Mesothelial cell of epicardium (in vitro differentiated cells): ENCODE data around the gene CLUH. TPM values are rescaled to one million over a fixed set of nuclear protein-coding genes. Genes with fewer than 3 reads are reported as not detected.

ENCODE experiments used
- DNase-seq, 2 experiments: peaks; one replicate each; pipeline ENCODE4 v3.0.0; 2021; ENCODE audit warnings: low spot score in 2 of 2; ENCODE audit not compliant: unreplicated experiment in 2 of 2
- H3K27ac Mint-ChIP-seq: 2 replicates; pipeline ENCODE4 v1.8.0; 2021; ENCODE audit warnings: mixed read lengths
- H3K27me3 Mint-ChIP-seq: 2 replicates; pipeline ENCODE4 v1.8.0; 2021; ENCODE audit warnings: low read depth, mixed read lengths
- H3K36me3 Mint-ChIP-seq: 2 replicates; pipeline ENCODE4 v1.8.0; 2021; ENCODE audit warnings: mixed read lengths
- H3K4me1 Mint-ChIP-seq: 2 replicates; pipeline ENCODE4 v1.8.0; 2021; ENCODE audit warnings: mixed read lengths
- H3K4me3 Mint-ChIP-seq: 2 replicates; pipeline ENCODE4 v1.8.0; 2021; ENCODE audit warnings: mild to moderate bottlenecking, moderate library complexity, mixed read lengths
- H3K9me3 Mint-ChIP-seq: 2 replicates; pipeline ENCODE4 v1.8.0; 2021; ENCODE audit warnings: mixed read lengths
- total RNA-seq: library from RNA; stranded (reverse); gene quantifications from 3 replicates; pipeline ENCODE4 v1.2.1, GENCODE V29; 2021
- TF ChIP-seq, protein P1 (sequence below): fragments of 200-600 bp; sonication (generic); IDR thresholded peaks from one replicate; pipeline ENCODE4 v1.5.0; 2021; ENCODE audit warnings: antibody characterized with exemption; ENCODE audit not compliant: unreplicated experiment

Gene CLUH
- total RNA-seq, 1 donor from 2014 or later: 46.9 TPM

DNA sequence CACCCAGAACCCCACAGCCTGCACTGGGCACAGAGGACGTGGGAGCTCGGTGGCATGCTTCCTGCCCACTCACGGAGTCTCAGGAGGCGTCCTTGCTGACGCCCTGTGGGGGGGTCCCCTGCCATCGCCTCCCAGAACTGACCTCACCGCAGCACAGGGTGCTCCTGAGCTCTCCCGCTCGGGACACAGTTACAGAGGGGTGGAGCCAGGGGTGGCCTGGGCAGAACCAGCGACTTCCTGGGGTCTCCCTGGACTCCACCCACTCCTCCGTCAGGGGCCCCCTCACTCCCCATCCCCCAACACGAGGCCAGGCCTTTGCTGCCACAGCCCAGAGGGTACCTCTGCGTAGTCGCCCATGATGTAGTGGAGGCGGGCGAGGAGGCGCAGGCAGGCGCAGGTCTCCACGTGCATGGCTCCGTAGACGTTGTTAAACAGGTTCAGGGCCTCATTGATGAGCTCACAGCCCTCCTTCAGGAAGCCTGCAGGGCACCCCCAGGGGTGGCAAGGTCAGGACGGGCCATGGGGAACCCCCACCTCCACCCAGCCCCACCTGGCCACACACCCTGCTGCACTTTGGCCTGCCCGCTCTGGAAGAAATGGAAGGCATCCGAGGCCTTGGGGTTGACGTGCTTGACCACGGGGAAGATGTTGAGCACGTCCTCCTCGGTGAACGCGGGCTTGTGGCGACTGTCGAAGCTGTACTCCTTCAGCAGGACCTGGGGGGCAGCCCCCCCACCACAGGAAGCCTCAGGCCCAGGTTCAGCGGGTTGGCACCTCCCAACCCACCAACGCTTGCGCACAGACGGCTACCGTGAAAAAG, 17.8 kb downstream of the CLUH start:
- no peak for DNase-seq
- Mint-ChIP-seq H3K27ac (no peak overlapping the region), H3K36me3 (peaks cover 6% of the 10 kb centered on the region), H3K27me3 (no peaks in the 10 kb centered on the region), H3K4me1 (peaks cover 6% of the 10 kb centered on the region), H3K9me3 (no peaks in the 10 kb centered on the region), H3K4me3 (no peak overlapping the region)
- TF ChIP-seq, protein P1, sequence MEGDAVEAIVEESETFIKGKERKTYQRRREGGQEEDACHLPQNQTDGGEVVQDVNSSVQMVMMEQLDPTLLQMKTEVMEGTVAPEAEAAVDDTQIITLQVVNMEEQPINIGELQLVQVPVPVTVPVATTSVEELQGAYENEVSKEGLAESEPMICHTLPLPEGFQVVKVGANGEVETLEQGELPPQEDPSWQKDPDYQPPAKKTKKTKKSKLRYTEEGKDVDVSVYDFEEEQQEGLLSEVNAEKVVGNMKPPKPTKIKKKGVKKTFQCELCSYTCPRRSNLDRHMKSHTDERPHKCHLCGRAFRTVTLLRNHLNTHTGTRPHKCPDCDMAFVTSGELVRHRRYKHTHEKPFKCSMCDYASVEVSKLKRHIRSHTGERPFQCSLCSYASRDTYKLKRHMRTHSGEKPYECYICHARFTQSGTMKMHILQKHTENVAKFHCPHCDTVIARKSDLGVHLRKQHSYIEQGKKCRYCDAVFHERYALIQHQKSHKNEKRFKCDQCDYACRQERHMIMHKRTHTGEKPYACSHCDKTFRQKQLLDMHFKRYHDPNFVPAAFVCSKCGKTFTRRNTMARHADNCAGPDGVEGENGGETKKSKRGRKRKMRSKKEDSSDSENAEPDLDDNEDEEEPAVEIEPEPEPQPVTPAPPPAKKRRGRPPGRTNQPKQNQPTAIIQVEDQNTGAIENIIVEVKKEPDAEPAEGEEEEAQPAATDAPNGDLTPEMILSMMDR: no peak

DNA sequence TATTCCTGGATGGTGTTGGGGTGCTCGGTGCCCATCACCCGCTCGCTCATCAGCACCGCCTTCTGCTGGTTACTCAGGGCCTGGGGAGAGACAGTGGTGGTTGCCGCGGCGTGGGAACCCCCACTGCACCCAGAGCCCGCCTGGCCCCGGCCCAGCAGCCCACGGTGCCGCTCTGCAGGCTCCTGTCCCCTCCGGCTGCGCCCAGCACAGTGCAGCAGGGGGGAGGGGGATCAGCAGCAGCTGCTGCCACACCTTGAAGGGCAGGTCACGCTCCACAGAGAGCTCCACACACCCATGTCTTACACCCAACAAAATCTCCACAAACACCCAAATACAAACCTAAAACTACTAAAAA, 18.8 kb downstream of the CLUH start:
- DNase-seq: no peak
- H3K9me3 Mint-ChIP-seq: no peaks in the 10 kb centered on the region

DNA sequence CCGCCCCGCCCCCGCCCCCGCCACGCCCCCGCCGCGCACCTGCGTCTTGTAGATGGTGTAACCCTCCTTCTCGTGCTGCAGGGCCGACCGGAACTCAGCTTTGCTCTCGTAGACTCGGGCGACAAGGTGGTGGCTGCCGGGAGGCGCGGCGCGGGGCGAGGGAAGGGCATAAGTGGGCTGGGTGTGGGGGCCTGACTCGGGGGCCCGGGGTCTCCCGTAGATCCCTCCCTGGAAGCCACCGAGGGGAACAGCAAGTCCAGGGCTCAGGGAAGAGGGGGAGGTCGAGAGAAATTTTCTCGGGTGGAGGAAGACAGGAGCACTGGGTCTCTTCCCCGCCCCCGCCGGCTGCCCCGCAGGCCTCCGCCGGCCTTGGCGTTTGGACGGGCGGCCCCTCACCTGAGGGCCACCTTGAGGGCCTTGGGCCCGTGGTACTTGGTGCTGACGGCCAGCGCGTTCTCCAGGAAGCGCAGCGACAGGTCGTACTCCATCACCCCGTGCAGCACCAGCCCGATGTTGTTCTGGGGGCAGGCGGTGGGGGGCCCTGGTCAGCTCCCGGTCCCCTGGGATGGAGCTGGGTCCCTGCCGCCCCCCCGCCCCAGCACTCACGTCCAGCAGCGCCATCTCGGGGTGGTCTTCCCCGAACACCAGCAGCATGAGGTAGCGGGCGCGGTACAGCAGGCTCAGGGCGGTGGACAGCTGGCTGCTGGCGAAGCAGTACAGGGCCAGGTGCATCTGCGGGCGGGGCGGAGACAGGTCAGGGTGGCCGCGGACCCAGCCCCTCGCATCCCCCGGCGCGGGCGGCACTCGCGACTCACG, 19.4 kb downstream of the CLUH start:
- H3K36me3 Mint-ChIP-seq: peaks cover 6% of the 10 kb centered on the region
- no peaks in the 10 kb centered on the region for H3K27me3 Mint-ChIP-seq
- H3K9me3 Mint-ChIP-seq: no peaks in the 10 kb centered on the region
- DNase-seq: no peak
- no peak overlapping the region for H3K27ac Mint-ChIP-seq
- TF ChIP-seq, protein P1: no peak
- peaks cover 6% of the 10 kb centered on the region for H3K4me1 Mint-ChIP-seq
- H3K4me3 Mint-ChIP-seq: no peak overlapping the region

More for the DNA sequence above, 18.8 kb downstream of the CLUH start:
- Mint-ChIP-seq H3K4me1 (peaks cover 6% of the 10 kb centered on the region), H3K27me3 (no peaks in the 10 kb centered on the region), H3K36me3 (peaks cover 6% of the 10 kb centered on the region), H3K27ac (no peak overlapping the region), H3K4me3 (no peak overlapping the region)
- TF ChIP-seq, protein P1: no peak

DNA sequence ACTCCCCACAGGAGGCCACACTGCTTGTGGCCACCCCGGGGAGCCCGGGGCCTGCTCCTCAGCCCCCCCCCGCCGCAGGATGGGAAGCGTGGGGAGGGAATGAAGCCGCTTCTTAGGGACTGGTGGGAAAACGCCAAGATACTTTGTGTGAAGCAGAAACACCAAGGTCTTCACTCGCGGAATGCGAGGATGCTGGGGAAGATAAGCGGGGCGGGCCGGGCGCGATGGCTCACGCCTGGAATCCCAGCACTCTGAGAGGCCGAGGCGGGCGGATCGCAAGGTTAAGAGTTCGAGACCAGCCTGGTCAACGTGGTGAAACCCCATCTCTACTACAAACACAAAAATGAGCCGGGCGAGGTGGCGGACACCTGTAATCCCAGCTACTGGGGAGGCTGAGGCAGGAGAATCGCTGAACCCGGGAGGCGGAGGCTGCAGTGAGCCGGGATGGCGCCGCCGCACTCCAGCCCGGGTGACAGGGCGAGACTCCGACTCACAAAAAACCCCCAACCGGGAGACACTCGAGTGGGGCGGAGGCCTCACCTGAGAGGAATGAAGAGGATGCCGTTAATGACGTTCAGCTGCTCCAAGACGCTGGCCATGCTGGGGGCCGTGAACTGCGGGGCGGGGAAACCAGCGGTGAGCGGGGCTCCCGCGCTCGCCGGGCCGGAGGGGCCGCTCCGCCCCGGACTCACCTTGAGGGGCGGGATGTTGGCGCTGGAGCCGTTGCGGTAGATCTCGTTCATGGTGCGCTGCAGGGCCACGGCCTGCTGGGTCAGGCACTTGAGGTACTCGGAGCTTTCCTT, 20.3 kb downstream of the CLUH start:
- Mint-ChIP-seq H3K4me1 (peaks cover 6% of the 10 kb centered on the region), H3K9me3 (no peaks in the 10 kb centered on the region), H3K27ac (no peak overlapping the region), H3K27me3 (no peaks in the 10 kb centered on the region), H3K4me3 (no peak overlapping the region), H3K36me3 (peaks cover 6% of the 10 kb centered on the region)
- DNase-seq: no peak
- TF ChIP-seq, protein P1: no peak

DNA sequence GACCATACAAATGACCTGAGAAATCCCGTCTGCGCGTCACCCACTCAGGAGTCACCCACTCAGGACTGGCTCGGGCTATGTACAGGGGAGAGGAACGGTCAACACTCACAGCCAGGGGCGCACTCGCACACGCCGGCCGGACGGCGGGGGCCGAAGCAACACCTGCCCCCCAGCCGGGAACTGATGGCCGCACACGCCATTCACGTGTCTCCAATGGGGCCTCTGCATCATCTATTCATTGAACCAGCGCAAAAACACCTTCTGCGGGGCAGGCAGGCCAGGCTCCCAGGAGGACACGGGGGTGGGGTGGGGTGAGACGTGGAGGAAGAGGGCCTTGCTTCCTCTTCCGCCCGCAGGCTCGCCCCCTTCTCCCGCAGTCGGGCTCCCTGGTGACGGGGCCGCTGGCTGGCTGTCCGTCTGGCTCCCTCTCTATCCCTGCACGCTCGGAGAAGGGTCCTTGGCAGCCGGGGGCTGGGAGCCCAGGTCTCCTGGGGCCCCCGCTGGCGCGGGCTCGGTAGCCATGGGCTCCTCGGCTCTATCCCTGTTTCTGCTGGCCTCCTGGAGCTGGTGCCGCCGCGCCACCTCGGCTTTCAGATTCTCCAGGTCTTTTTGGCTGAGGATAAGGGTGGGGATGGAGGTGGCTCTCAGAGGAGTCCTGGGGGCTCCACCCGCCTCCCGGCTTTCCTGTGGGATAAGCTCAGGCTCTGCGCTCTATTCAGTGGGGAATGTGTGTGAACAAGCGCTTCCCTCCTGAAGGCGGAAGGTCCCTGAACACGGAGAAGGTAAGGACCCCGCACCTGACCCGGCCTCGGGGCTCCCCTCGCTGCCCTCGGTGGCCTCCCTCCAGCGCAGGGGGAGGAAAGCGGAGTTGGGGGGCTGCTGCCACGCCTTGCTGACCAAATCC, 21.1 kb downstream of the CLUH start:
- Mint-ChIP-seq H3K4me1 (peaks cover 6% of the 10 kb centered on the region), H3K9me3 (no peaks in the 10 kb centered on the region), H3K27me3 (no peaks in the 10 kb centered on the region), H3K27ac (no peak overlapping the region), H3K4me3 (no peak overlapping the region), H3K36me3 (peaks cover 6% of the 10 kb centered on the region)
- TF ChIP-seq, protein P1: no peak
- DNase-seq: no peak
